Central memory CD8-positive, alpha-beta T cell (primary cell): ENCODE measurements around the gene PPP1R11.

Experiments used
- ATAC-seq: fragments of 150-1000 bp; cut with Tn5 transposase; replicated peaks from 2 replicates; pipeline ENCODE4 v1.10.0; 2022; ENCODE audit warnings: mild to moderate bottlenecking, moderate FRiP score, moderate number of reproducible peaks; ENCODE audit not compliant: poor library complexity, severe bottlenecking; ENCODE audit errors: extremely low read depth
- DNase-seq, 2 donors: peaks; one replicate each; pipeline ENCODE4 v3.0.0; 2021; ENCODE audit warnings: low spot score in 2 of 2
- H3K27ac Mint-ChIP-seq: one replicate; pipeline ENCODE4 v1.8.0; 2022; ENCODE audit warnings: low read depth, mild to moderate bottlenecking, moderate library complexity, mixed read lengths
- H3K27me3 Mint-ChIP-seq: one replicate; pipeline ENCODE4 v1.8.0; 2022; ENCODE audit warnings: mixed read lengths
- H3K36me3 Mint-ChIP-seq: one replicate; pipeline ENCODE4 v1.8.0; 2022; ENCODE audit warnings: mild to moderate bottlenecking, moderate library complexity, mixed read lengths; ENCODE audit not compliant: insufficient read depth
- H3K4me1 Mint-ChIP-seq: one replicate; pipeline ENCODE4 v1.8.0; 2022; ENCODE audit warnings: mixed read lengths
- H3K4me3 Mint-ChIP-seq: one replicate; pipeline ENCODE4 v1.8.0; 2022; ENCODE audit warnings: mild to moderate bottlenecking, moderate library complexity, mixed read lengths
- H3K9me3 Mint-ChIP-seq: one replicate; pipeline ENCODE4 v1.8.0; 2022; ENCODE audit warnings: mixed read lengths

The PPP1R11 gene

GRCh38 chr6:30091577-30092381, 24.8 kb downstream of the PPP1R11 start:
- Mint-ChIP-seq H3K9me3 (no peaks in the 10 kb centered on the region), H3K27ac (no peak overlapping the region), H3K4me1 (no peaks in the 10 kb centered on the region), H3K36me3 (no peaks in the 10 kb centered on the region), H3K27me3 (peaks cover 93% of the 10 kb centered on the region), H3K4me3 (no peak overlapping the region)
- DNase-seq (no peak), ATAC-seq (no peak)

DNA sequence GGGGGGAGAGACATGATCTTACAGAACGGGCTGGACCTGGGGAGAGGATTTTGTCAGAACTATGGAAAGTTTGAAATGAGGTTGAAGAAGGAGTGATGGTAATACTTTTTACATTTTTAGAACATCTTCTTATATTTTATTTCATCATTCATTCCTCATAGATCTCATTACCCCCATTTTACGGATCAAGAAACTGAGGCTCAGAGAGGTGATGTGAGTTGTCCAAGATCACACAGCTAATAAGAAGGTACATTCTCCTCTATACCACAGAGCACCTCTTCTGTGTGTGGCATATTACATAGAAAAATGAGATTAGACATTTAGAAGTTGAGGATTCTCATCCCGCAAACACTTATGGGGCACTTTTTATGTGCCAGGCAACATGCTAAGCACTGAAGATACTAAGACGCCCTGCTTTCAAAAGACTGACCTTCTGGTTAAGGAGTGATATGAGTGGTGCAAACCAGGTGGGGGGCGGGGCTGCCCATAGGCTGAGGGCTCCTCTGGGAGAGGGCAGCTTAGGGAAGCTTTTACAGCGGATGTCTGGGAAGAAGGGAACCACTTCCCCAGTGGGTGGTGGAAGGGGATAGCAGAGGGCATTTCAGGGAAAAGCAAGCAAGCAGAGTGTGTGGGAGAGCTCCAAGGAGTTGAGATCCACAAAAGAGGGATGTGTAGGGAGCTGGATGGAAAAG, 26.0 kb downstream of the PPP1R11 start:
- Mint-ChIP-seq H3K36me3 (no peaks in the 10 kb centered on the region), H3K9me3 (no peaks in the 10 kb centered on the region), H3K4me1 (no peaks in the 10 kb centered on the region), H3K27me3 (peaks cover 93% of the 10 kb centered on the region), H3K4me3 (no peak overlapping the region), H3K27ac (no peak overlapping the region)
- ATAC-seq: no peak
- DNase-seq: no peak

GRCh38 chr6:30093951-30094661, 27.1 kb downstream of the PPP1R11 start:
- no peaks in the 10 kb centered on the region for H3K4me1 Mint-ChIP-seq
- no peaks in the 10 kb centered on the region for H3K36me3 Mint-ChIP-seq
- H3K4me3 Mint-ChIP-seq: no peak overlapping the region
- peaks cover 95% of the 10 kb centered on the region for H3K27me3 Mint-ChIP-seq
- no peak overlapping the region for H3K27ac Mint-ChIP-seq
- ATAC-seq: no peak
- DNase-seq: no peak
- no peaks in the 10 kb centered on the region for H3K9me3 Mint-ChIP-seq

DNA sequence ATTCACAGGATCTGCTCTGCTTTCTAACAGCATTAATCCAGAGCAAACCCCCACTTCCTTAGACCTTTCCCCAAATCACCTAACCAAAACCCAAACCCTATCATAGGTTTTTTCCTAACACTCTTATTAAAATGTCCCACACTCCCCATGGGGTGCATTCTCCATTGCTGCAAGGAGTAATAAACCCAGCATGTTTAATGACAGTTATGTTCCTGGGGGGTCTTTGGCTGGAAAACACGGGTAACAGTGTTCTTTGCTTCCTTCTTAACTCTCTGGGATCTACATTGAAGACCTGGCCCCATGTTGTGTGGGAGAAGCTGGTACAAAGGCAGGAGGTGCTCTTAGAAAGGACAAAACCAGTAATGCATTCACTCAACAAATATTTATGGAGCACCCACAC, 29.8 kb downstream of the PPP1R11 start:
- H3K9me3 Mint-ChIP-seq: no peaks in the 10 kb centered on the region
- no peaks in the 10 kb centered on the region for H3K36me3 Mint-ChIP-seq
- H3K4me1 Mint-ChIP-seq: peaks cover 16% of the 10 kb centered on the region
- ATAC-seq: no peak
- no peak overlapping the region for H3K27ac Mint-ChIP-seq
- H3K27me3 Mint-ChIP-seq: peaks cover 94% of the 10 kb centered on the region
- H3K4me3 Mint-ChIP-seq: no peak overlapping the region
- no peak for DNase-seq

DNA sequence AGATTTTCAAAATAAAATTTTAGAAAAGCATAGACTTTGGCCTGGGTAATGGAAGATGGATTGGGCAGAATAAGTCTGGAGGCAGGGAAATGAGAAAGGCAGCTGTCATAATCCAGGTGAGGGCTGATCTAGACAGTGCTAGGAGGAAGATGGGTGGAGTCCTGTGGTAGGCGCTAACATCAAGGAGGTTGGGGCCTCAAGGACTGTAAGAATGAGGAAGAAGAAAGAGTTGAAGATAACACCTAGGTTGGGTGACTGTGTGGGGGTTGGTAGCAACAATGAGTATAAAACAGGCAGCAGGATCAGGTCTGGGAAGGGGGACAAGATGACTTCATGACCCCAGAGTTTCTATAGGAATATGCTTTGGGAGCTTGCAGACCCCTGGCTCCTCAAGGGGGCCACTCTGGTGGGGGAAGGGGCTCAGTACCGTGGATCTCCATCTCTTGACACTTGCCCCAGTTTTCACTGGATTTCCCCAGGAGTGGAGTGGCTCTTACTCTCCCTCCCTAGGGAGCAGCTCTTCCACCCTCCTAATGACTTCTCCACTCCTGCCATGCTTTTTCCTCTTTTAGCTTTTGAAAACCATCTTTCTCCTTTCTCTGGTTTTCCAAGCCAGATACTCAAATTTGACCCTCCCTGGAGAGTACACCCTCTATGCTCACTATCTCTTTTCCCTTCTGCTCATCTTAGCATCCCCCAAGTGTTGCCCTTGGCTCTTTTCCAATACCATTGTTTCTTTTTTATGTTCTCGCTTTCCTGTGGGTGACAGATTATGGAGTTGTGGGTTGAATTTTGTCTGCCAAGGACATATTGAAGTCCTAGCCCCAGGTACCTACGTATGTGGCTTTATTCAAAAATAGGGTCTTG, 31.1 kb downstream of the PPP1R11 start:
- H3K4me1 Mint-ChIP-seq: peaks cover 25% of the 10 kb centered on the region
- peak; percentile 59 for ATAC-seq

DNA sequence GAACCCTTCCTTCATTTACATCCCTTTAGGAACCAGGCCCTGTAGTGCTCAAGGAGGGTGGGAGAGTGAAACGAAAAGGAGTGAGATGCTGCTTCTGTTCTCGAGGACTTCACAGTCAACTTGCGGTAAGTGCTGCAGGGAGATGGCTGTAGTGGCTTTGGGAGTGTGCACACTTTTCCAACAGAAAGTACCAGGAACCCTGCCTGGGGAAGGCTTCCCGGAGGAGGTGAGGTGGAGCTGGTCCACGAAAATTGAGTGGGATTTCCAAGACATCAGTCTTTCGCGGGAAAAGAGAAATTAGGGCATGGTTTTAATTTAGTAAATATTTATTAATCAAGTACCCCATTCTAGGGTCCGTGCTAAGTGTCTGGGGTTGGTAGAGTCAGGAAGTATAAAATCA, 33.2 kb downstream of the PPP1R11 start:
- Mint-ChIP-seq H3K4me1 (peaks cover 32% of the 10 kb centered on the region), H3K4me3 (peak overlapping the region; percentile 44), H3K27ac (no peak overlapping the region), H3K27me3 (peaks cover 60% of the 10 kb centered on the region), H3K9me3 (no peaks in the 10 kb centered on the region), H3K36me3 (no peaks in the 10 kb centered on the region)
- DNase-seq (no peak), ATAC-seq (no peak)

More for the DNA sequence above, 31.1 kb downstream of the PPP1R11 start:
- H3K4me3 Mint-ChIP-seq: no peak overlapping the region
- H3K9me3 Mint-ChIP-seq: no peaks in the 10 kb centered on the region
- no peaks in the 10 kb centered on the region for H3K36me3 Mint-ChIP-seq
- H3K27ac Mint-ChIP-seq: no peak overlapping the region
- DNase-seq: no peak
- H3K27me3 Mint-ChIP-seq: peaks cover 80% of the 10 kb centered on the region

DNA sequence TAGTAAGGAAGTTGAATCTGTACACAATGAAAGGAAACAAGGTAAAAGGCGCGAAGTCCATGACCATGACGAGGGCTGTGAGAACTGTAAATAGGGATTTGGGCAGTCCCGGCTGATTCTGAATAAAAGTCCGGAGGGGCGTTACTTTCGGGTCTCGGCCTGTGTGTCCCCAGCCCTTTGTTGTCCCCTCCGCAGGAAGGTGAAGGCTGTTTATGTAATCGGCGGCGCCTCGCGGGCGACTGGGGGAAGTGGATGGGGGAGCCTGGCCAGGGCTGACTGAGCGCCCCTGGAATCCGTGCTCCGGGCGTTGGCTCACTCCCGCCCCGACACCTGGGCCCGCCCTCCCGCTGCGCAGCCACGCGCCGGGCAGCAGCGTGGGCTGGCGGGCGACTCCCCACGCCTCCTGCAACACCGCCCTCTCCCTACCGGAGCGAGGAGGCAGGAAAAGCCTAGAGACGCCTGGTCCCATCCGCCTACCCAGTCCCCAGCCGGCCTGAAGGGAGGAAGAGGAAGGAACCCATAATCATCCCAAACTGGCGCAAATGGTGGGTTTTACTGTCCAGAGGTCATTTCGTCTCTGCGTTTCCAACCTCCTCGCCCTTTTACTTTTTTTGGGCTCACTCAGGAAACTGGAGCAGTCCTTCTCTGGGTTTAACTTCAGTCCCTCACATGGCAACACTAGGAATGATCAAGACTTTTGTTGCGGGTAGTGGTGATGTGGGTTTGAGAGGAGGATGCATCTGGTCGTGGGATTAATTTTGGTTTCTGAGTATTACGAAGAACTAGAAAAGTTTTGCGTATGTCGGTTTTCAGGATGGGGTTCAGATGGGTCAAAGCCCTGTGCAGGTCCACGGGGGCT, 33.8 kb downstream of the PPP1R11 start:
- H3K27me3 Mint-ChIP-seq: peaks cover 54% of the 10 kb centered on the region
- no peak for DNase-seq
- ATAC-seq: no peak
- no peaks in the 10 kb centered on the region for H3K36me3 Mint-ChIP-seq
- H3K9me3 Mint-ChIP-seq: no peaks in the 10 kb centered on the region
- H3K4me1 Mint-ChIP-seq: peaks cover 32% of the 10 kb centered on the region
- no peak overlapping the region for H3K27ac Mint-ChIP-seq
- peak overlapping the region; percentile 74 for H3K4me3 Mint-ChIP-seq

GRCh38 chr6:30101444-30102413, 34.7 kb downstream of the PPP1R11 start:
- Mint-ChIP-seq H3K9me3 (no peaks in the 10 kb centered on the region), H3K27ac (peak overlapping the region; percentile 16), H3K27me3 (peaks cover 57% of the 10 kb centered on the region), H3K36me3 (no peaks in the 10 kb centered on the region), H3K4me3 (peak overlapping the region; percentile 74), H3K4me1 (peaks cover 32% of the 10 kb centered on the region)
- no peak for ATAC-seq
- DNase-seq: no peak

- Mint-ChIP-seq H3K4me1 (peaks cover 32% of the 10 kb centered on the region), H3K9me3 (no peaks in the 10 kb centered on the region), H3K4me3 (peak overlapping the region; percentile 68), H3K27me3 (peaks cover 57% of the 10 kb centered on the region), H3K27ac (peak overlapping the region; percentile 0), H3K36me3 (no peaks in the 10 kb centered on the region)
- ATAC-seq (peak; percentile 16), DNase-seq (no peak)
Observed at GRCh38 chr6:30102414-30102969, 35.5 kb downstream of the PPP1R11 start.

- Mint-ChIP-seq H3K36me3 (no peaks in the 10 kb centered on the region), H3K27me3 (peaks cover 57% of the 10 kb centered on the region), H3K9me3 (no peaks in the 10 kb centered on the region), H3K4me1 (peaks cover 32% of the 10 kb centered on the region), H3K4me3 (peak overlapping the region; percentile 68), H3K27ac (peak overlapping the region; percentile 0)
- DNase-seq (peak; percentile 72 to 74), ATAC-seq (peak; percentile 89)
Observed at GRCh38 chr6:30102970-30103871, 36.2 kb downstream of the PPP1R11 start.
